GM12878 (cell line): Measurements from ENCODE around the gene KRT80.

Source experiments
- BRCA1 ChIP-seq: IDR thresholded peaks from 2 replicates; pipeline ENCODE4 v1.6.1; 2011; ENCODE audit warnings: low read depth, low read length, improper control_type of control experiment
- CTCF ChIP-seq, 3 experiments: IDR thresholded peaks in 2 of 3; conservative IDR thresholded peaks in 1 of 3; 2 replicates each; pipeline ENCODE4 v1.5.1; 2011; ENCODE audit warnings: low read depth in 3 of 3, low read length in 3 of 3, mild to moderate bottlenecking in 3 of 3, control low read depth in 2 of 3, moderate library complexity in 2 of 3, inconsistent platforms in 1 of 3, mixed read lengths in 1 of 3; ENCODE audit not compliant: control insufficient read depth in 2 of 3, insufficient read depth in 1 of 3; ENCODE audit errors: extremely low read depth in 1 of 3
- IKZF1 ChIP-seq: fragments of 450-650 bp; conservative IDR thresholded peaks from 2 replicates; pipeline ENCODE4 v1.6.1; 2017; ENCODE audit warnings: antibody characterized with exemption, mild to moderate bottlenecking
- RAD21 ChIP-seq: IDR thresholded peaks from 2 replicates; pipeline ENCODE4 v1.6.1; 2011; ENCODE audit warnings: mild to moderate bottlenecking, low read depth, low read length, moderate library complexity; ENCODE audit not compliant: insufficient read depth
- ZNF207 ChIP-seq: fragments of 450-650 bp; IDR thresholded peaks from 2 replicates; pipeline ENCODE4 v1.6.1; 2014; ENCODE audit warnings: antibody characterized with exemption, mild to moderate bottlenecking, borderline replicate concordance

- TF ChIP-seq CTCF (IDR thresholded peaks at IDR 0.05 in 2 of 3, conservative IDR thresholded peaks at IDR 0.05 in 1 of 3; ENCODE audit: control insufficient read depth in 2 of 3, extremely low read depth in 1 of 3, insufficient read depth in 1 of 3, low read depth in 3 of 3, low read length in 3 of 3): peak; percentile 26 to 52 (median 39); a peak in 5 of 6 replicates
- no peak for TF ChIP-seq ZNF207
- TF ChIP-seq IKZF1: no peak
- TF ChIP-seq RAD21: no peak
- TF ChIP-seq BRCA1: no peak
Measured at GRCh38 chr12:52214421-52214802, 22.6 kb upstream of the KRT80 start.
